Measurements from ENCODE around the gene RASA3.

Gene RASA3

DNA sequence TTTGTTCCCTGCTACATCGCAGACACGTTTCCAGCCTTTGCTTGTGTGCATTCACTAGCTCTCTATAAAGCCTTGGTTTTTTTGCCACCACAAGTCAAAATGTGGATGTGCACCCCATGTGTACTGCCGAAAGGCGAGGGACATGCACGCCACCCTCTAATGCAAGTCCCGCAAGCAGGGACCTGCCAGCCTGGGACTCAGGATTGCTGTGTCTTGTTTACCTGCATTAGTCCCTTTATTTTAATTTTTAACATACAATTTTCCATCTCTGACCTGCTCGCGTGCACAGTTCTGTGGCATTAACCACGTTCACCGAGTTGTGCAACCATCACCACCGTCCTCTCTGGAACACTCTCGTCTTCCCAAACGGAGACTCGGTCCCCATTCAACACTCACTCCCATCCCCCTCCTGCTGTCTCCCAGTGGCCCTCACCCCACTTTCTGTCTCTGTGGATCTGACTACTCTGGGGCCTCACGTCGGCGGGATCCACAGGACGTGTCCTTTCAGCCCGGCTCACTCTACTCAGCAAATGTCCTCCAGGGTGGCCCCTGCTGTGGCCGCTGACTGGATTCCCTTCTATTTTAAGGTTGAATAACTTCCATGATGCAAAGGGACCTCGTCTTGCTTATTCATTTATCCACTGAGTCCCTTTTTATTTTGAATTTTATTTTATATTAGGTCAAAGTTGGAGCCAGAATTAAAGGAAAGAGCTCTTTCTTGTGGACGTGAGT lies 58.4 kb downstream of the RASA3 start:
- H3K4me1 ChIP-seq (ENCODE audit: insufficient read depth, poor library complexity, severe bottlenecking), result peaks cover 6% of the 10 kb centered on the region
- H3K27ac ChIP-seq (ENCODE audit: poor library complexity, severe bottlenecking), result no peak overlapping the region
- no peaks in the 10 kb centered on the region for H3K27me3 ChIP-seq (ENCODE audit: insufficient read depth, poor library complexity, severe bottlenecking)
- TF ChIP-seq, protein P1, sequence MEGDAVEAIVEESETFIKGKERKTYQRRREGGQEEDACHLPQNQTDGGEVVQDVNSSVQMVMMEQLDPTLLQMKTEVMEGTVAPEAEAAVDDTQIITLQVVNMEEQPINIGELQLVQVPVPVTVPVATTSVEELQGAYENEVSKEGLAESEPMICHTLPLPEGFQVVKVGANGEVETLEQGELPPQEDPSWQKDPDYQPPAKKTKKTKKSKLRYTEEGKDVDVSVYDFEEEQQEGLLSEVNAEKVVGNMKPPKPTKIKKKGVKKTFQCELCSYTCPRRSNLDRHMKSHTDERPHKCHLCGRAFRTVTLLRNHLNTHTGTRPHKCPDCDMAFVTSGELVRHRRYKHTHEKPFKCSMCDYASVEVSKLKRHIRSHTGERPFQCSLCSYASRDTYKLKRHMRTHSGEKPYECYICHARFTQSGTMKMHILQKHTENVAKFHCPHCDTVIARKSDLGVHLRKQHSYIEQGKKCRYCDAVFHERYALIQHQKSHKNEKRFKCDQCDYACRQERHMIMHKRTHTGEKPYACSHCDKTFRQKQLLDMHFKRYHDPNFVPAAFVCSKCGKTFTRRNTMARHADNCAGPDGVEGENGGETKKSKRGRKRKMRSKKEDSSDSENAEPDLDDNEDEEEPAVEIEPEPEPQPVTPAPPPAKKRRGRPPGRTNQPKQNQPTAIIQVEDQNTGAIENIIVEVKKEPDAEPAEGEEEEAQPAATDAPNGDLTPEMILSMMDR (IDR thresholded peaks at IDR 0.05; ENCODE audit: poor library complexity, severe bottlenecking), result no peak
- H3K36me3 ChIP-seq (ENCODE audit: low read depth), result peaks cover 3% of the 10 kb centered on the region; the same call in 1 of the 2 replicates
- no peak overlapping the region for H3K4me3 ChIP-seq (ENCODE audit: severe bottlenecking)
- no peak for ATAC-seq (ENCODE audit: low read depth)
- no peak for DNase-seq (ENCODE audit: low spot score)
- H3K9me3 ChIP-seq (ENCODE audit: severe bottlenecking), result no peaks in the 10 kb centered on the region

DNA sequence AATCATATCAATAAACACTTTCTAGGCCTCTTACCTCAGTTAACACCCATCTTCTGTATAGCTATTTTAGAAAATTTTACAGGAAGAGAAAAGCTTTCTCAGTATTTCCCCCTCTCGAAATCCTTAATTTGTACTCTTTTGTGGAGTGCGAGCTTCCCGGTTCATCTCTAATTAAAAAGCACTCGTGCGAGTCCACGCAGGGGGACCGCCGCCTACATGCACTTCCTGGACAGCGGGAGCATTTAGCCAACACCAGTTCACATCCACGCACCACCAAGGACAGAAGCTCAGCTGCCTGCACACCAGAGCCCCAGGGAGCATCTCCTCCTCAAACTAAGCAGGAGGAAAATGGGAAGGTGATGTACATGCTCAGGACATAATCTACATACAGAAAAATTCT lies 60.0 kb downstream of the RASA3 start:
- H3K27ac ChIP-seq (ENCODE audit: poor library complexity, severe bottlenecking), result no peak overlapping the region

DNA sequence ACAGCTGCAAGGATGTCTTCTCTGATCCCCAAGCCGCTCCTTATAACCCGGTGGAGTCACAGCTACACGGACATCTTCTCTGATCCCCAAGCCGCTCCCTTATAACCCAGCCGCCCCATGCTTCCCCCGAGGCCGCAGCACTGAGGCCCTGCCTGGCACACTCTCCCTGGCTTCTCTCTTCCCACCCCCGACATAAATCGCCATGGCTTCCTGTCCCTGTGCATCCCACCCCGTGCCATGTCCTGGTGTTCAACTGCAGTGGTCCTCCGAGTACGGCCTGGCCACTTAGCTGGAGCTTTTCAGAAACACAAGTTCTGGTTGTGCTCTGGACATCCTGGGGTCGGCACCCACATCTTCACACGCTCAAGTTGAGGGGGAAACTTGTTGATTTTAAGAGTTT lies 60.4 kb downstream of the RASA3 start:
- DNase-seq (ENCODE audit: low spot score), result no peak
- Histone ChIP-seq H3K4me3 (ENCODE audit: severe bottlenecking) (no peak overlapping the region), H3K27me3 (ENCODE audit: insufficient read depth, poor library complexity, severe bottlenecking) (no peaks in the 10 kb centered on the region), H3K36me3 (ENCODE audit: low read depth) (peaks cover 3% of the 10 kb centered on the region; the same call in 1 of the 2 replicates), H3K4me1 (ENCODE audit: insufficient read depth, poor library complexity, severe bottlenecking) (peaks cover 9% of the 10 kb centered on the region), H3K9me3 (ENCODE audit: severe bottlenecking) (no peaks in the 10 kb centered on the region), H3K27ac (ENCODE audit: poor library complexity, severe bottlenecking) (no peak overlapping the region)
- ATAC-seq (ENCODE audit: low read depth), result no peak
- TF ChIP-seq, protein P1 (IDR thresholded peaks at IDR 0.05; ENCODE audit: poor library complexity, severe bottlenecking), result no peak

More for the DNA sequence above, 60.0 kb downstream of the RASA3 start:
- Histone ChIP-seq H3K9me3 (ENCODE audit: severe bottlenecking) (no peaks in the 10 kb centered on the region), H3K4me3 (ENCODE audit: severe bottlenecking) (no peak overlapping the region), H3K4me1 (ENCODE audit: insufficient read depth, poor library complexity, severe bottlenecking) (peaks cover 7% of the 10 kb centered on the region), H3K36me3 (ENCODE audit: low read depth) (peaks cover 3% of the 10 kb centered on the region; the same call in 1 of the 2 replicates), H3K27me3 (ENCODE audit: insufficient read depth, poor library complexity, severe bottlenecking) (no peaks in the 10 kb centered on the region)
- DNase-seq (ENCODE audit: low spot score) (no peak), ATAC-seq (ENCODE audit: low read depth) (no peak)
- TF ChIP-seq, protein P1 (IDR thresholded peaks at IDR 0.05; ENCODE audit: poor library complexity, severe bottlenecking), result no peak

DNA sequence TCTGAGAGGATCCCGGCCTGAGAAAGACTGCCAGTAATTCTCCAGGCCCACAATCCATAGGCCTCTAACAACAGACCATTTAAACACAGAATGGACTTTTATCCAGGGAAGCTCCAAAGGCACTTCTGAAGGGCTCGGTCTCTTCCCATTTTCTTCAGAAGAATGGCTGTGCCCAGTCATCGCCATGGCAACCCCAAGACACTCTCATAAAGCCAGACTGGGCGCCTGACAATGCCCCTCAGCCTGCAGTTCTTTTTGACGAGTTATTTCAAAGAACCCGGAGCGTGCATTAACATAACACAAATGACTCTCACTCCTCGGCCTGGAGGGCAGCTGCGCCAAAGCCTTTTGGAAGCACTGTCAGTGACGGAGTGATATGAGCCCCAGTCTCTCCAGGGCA lies 61.0 kb downstream of the RASA3 start:
- H3K4me3 ChIP-seq (ENCODE audit: severe bottlenecking), result no peak overlapping the region
- peaks cover 3% of the 10 kb centered on the region; the same call in 1 of the 2 replicates for H3K36me3 ChIP-seq (ENCODE audit: low read depth)
- no peak overlapping the region for H3K27ac ChIP-seq (ENCODE audit: poor library complexity, severe bottlenecking)
- DNase-seq (ENCODE audit: low spot score), result no peak
- no peak for ATAC-seq (ENCODE audit: low read depth)
- TF ChIP-seq, protein P1 (IDR thresholded peaks at IDR 0.05; ENCODE audit: poor library complexity, severe bottlenecking), result no peak
- no peaks in the 10 kb centered on the region for H3K27me3 ChIP-seq (ENCODE audit: insufficient read depth, poor library complexity, severe bottlenecking)
- peaks cover 9% of the 10 kb centered on the region for H3K4me1 ChIP-seq (ENCODE audit: insufficient read depth, poor library complexity, severe bottlenecking)
- H3K9me3 ChIP-seq (ENCODE audit: severe bottlenecking), result no peaks in the 10 kb centered on the region

All from RWPE2 (cell line).